ENCODE measurements around the gene MYO6. TPM values are rescaled to one million over a fixed set of nuclear protein-coding genes. Genes with fewer than 3 reads are reported as not detected.

Gene MYO6
- total and polyA plus RNA-seq, 2 of the 4 experiments (the other 2 are of a cell fraction), result 6.1 to 6.8 TPM

DNA sequence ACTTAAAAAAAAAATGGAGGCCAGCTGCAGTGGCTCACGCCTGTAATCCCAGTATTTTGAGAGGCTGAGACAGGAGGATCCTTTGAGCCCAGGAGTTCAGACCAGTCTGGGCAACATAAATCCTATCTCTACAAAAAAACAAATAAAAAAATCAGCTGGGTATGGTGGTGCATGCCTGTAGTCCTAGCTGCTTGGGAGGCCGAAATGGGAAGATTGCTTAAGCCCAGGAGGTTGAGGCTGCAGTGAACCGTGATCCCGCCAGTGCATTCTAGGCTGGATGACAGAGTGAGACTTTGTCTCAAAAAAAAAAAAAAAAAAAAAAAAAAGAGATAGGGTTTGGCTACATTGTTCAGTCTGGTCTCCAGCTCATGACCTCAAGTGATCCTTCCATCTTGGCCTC lies 29.7 kb downstream of the MYO6 start:
- no peak overlapping the region for H2BK5ac ChIP-seq (ENCODE audit: low read depth, low read length, poor library complexity, severe bottlenecking)
- in situ Hi-C loops (cut with MboI; ENCODE audit: low sequenced_read_pairs) (no loop called here), intact Hi-C loops (cut with micrococcal nuclease) (loop anchor here (10.0 kb wide), 1 partner anchor 56 kb away; no protein-coding TSS in a partner anchor), dilution Hi-C loops (cut with HindIII; ENCODE audit: low sequenced_read_pairs, unreplicated experiment) (no loop called here)
- ATAC-seq (ENCODE audit: low read depth) (no peak), DNase-seq (no peak)
- H4K91ac ChIP-seq (ENCODE audit: insufficient read depth, low read depth, low read length), result no peak overlapping the region
- no peak overlapping the region for H4K5ac ChIP-seq (ENCODE audit: low read depth, low read length)
- H3K4me1 ChIP-seq (ENCODE audit: control insufficient read depth, insufficient read depth, low read length), result peaks cover 6% of the 10 kb centered on the region; the same call in 1 of the 2 replicates
- no CpG with 5 or more reads among the region's 4 CpGs for WGBS, 2 experiments (ENCODE audit: extremely low coverage in 2 of 2, insufficient read length in 1 of 2)
- H3K23ac ChIP-seq (ENCODE audit: low read depth, low read length), result no peak overlapping the region
- H2AFZ ChIP-seq (replicated peaks; ENCODE audit: low read length, poor library complexity), result no peak overlapping the region
- H3K36me3 ChIP-seq (ENCODE audit: control insufficient read depth, insufficient read depth, low read length), result no peaks in the 10 kb centered on the region
- POLR2A ChIA-PET (ENCODE audit: unreplicated experiment), result no interaction called here
- H3K9ac ChIP-seq (ENCODE audit: low read depth, low read length), result no peak overlapping the region
- no peak overlapping the region for H3K4me3 ChIP-seq (ENCODE audit: insufficient read depth, low read depth, low read length)
- H3K18ac ChIP-seq (ENCODE audit: low read depth, low read length), result no peak overlapping the region
- no peak overlapping the region for H3K4ac ChIP-seq (ENCODE audit: low read depth, low read length)
- H3K4me2 ChIP-seq (ENCODE audit: low read depth, low read length), result no peak overlapping the region
- no peak overlapping the region for H2AK9ac ChIP-seq (replicated peaks; ENCODE audit: low read depth, low read length, poor library complexity)
- H2BK120ac ChIP-seq (ENCODE audit: low read depth, low read length), result no peak overlapping the region
- no TSS peak for BruUV-seq (replicated peaks)
- H3K9me3 ChIP-seq (ENCODE audit: control insufficient read depth, insufficient read depth, low read length), result no peaks in the 10 kb centered on the region
- TF ChIP-seq, protein P1, sequence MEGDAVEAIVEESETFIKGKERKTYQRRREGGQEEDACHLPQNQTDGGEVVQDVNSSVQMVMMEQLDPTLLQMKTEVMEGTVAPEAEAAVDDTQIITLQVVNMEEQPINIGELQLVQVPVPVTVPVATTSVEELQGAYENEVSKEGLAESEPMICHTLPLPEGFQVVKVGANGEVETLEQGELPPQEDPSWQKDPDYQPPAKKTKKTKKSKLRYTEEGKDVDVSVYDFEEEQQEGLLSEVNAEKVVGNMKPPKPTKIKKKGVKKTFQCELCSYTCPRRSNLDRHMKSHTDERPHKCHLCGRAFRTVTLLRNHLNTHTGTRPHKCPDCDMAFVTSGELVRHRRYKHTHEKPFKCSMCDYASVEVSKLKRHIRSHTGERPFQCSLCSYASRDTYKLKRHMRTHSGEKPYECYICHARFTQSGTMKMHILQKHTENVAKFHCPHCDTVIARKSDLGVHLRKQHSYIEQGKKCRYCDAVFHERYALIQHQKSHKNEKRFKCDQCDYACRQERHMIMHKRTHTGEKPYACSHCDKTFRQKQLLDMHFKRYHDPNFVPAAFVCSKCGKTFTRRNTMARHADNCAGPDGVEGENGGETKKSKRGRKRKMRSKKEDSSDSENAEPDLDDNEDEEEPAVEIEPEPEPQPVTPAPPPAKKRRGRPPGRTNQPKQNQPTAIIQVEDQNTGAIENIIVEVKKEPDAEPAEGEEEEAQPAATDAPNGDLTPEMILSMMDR (conservative IDR thresholded peaks at IDR 0.05; ENCODE audit: low read depth, low read length), result no peak
- no peak for TF ChIP-seq RCOR1 (IDR thresholded peaks at IDR 0.05; ENCODE audit: insufficient replicate concordance, low read length)
- no peak for TF ChIP-seq BHLHE40 (IDR thresholded peaks at IDR 0.05; ENCODE audit: low read depth, low read length)
- no peak for TF ChIP-seq POLR2A (IDR thresholded peaks at IDR 0.05; ENCODE audit: low read depth, low read length)
- no peak overlapping the region for H3K56ac ChIP-seq (ENCODE audit: extremely low read depth, insufficient read depth, low read length)
- no peak overlapping the region for H2BK15ac ChIP-seq (ENCODE audit: low read depth, low read length)
- no peak overlapping the region for H3K14ac ChIP-seq (replicated peaks; ENCODE audit: low read depth, low read length)
- no peak overlapping the region for H3K27ac ChIP-seq (ENCODE audit: insufficient read depth, low read length)
- H2AK5ac ChIP-seq (ENCODE audit: low read depth, low read length), result no peak overlapping the region
- CTCF ChIA-PET, result no interaction called here
- peaks cover 9 to 20% of the 10 kb centered on the region in 2 experiments; a peak in 3 of 4 replicates for H3K79me1 ChIP-seq (ENCODE audit: low read depth in 1 of 2, low read length in 2 of 2)
- H4K8ac ChIP-seq (ENCODE audit: low read depth in 2 of 2, low read length in 2 of 2), result no peak overlapping the region
- H2BK20ac ChIP-seq (ENCODE audit: low read depth, low read length), result no peak overlapping the region
- 0 out of 2 replicates have a peak, but pooled peaks cover 5% of the 10 kb centered on the region for H3K9me1 ChIP-seq (ENCODE audit: insufficient read depth, low read length)
- H3K27me3 ChIP-seq (ENCODE audit: control insufficient read depth, insufficient read depth, low read length), result no peaks in the 10 kb centered on the region
- no peaks in the 10 kb centered on the region for H4K20me1 ChIP-seq (ENCODE audit: insufficient read depth, low read length)

Measured in IMR-90 (cell line).